ENCODE data around the gene RBM20. TPM values are rescaled to one million over a fixed set of nuclear protein-coding genes. Genes with fewer than 3 reads are reported as not detected.

The RBM20 gene
- polyA plus RNA-seq, 2 of the 4 experiments (the other 2 are of a cell fraction), result 1.5 to 1.8 TPM

DNA sequence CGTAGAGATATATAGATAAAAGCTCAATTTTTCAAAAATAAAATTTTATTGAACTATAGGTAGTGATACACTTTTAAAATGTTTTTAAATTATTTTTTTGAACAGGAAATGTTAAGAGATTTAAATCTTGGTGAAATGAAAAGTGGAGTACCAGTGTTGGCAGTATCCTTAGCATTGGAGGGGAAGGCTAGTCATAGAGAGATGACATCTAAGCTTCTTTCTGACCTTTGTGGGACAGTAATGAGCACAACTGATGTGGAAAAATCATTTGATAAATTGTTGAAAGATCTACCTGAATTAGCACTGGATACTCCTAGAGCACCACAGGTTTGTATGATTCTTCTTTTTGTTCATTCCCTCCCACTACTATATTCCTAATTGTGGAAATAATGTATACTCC lies 243.4 kb downstream of the RBM20 start:
- WGBS (ENCODE audit: missing lambda C conversion rate), result 90% methylated on average over 1 of the region's 1 CpG
- no peak for DNase-seq (ENCODE audit: low read depth in 1 of 2, low spot score in 1 of 2)
- no peak for ATAC-seq
- FAIRE-seq, result no peak
- Histone ChIP-seq H3K27ac (no peak overlapping the region), H3K9me3 (no peaks in the 10 kb centered on the region), H3K4me2 (no peak overlapping the region), H3K4me1 (peaks cover 26% of the 10 kb centered on the region), H3K4me3 (no peak overlapping the region)
- CTCF ChIA-PET, result interaction anchor here (0.7 to 2.5 kb wide), 8 partner anchors 9 to 141 kb away, joined by 3 to 13 read pairs (median 4); no protein-coding TSS in a partner anchor
- TF ChIP-seq GATA3 (IDR thresholded peaks at IDR 0.05; ENCODE audit: borderline replicate concordance) (no peak), RNF2 (IDR thresholded peaks at IDR 0.05; ENCODE audit: borderline replicate concordance, low read depth) (no peak), HOXA7 (CRISPR knock-in tag; IDR thresholded peaks at IDR 0.05) (no peak)
- TF ChIP-seq, protein P1, sequence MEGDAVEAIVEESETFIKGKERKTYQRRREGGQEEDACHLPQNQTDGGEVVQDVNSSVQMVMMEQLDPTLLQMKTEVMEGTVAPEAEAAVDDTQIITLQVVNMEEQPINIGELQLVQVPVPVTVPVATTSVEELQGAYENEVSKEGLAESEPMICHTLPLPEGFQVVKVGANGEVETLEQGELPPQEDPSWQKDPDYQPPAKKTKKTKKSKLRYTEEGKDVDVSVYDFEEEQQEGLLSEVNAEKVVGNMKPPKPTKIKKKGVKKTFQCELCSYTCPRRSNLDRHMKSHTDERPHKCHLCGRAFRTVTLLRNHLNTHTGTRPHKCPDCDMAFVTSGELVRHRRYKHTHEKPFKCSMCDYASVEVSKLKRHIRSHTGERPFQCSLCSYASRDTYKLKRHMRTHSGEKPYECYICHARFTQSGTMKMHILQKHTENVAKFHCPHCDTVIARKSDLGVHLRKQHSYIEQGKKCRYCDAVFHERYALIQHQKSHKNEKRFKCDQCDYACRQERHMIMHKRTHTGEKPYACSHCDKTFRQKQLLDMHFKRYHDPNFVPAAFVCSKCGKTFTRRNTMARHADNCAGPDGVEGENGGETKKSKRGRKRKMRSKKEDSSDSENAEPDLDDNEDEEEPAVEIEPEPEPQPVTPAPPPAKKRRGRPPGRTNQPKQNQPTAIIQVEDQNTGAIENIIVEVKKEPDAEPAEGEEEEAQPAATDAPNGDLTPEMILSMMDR (IDR thresholded peaks at IDR 0.05), result no peak
- TF ChIP-seq, protein P2, sequence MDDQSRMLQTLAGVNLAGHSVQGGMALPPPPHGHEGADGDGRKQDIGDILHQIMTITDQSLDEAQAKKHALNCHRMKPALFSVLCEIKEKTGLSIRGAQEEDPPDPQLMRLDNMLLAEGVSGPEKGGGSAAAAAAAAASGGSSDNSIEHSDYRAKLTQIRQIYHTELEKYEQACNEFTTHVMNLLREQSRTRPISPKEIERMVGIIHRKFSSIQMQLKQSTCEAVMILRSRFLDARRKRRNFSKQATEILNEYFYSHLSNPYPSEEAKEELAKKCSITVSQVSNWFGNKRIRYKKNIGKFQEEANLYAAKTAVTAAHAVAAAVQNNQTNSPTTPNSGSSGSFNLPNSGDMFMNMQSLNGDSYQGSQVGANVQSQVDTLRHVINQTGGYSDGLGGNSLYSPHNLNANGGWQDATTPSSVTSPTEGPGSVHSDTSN (IDR thresholded peaks at IDR 0.05), result no peak
- POLR2A ChIA-PET, result interaction anchor here (1.2 kb wide), 1 partner anchor 31 kb away, joined by 3 read pairs; no protein-coding TSS in a partner anchor

Small RNA genes lying within 50 kb of the gene (small RNA-seq; reads per million reads assigned to genes)
- gene RF00019 (0 reads per million in 6 experiments), gene RN7SKP288 (0 reads per million in 6 experiments), gene RNA5SP327 (0 reads per million in 6 experiments)

Other genes with a start within 250 kb of the RBM20 start
- 152 and 171 TPM in 2 replicates for gene DUSP5, start 146.4 kb upstream of the RBM20 start, polyA plus RNA-seq (2011; rRNA removed)
- 47.9 to 49.3 TPM (median 48.8 TPM) in 3 replicates for gene DUSP5, start 146.4 kb upstream of the RBM20 start, polyA plus RNA-seq (2017; fragmentation: RNase III; extraction: RNeasy Plus Mini Kit Qiagen cat#74134 plus additional on column Dnase treatment)
- 39.2 and 59.5 TPM in 2 replicates for gene SMC3, start 76.6 kb upstream of the RBM20 start, polyA plus RNA-seq (2011; rRNA removed)
- gene SMC3, start 76.6 kb upstream of the RBM20 start, polyA plus RNA-seq (2017; fragmentation: RNase III; extraction: RNeasy Plus Mini Kit Qiagen cat#74134 plus additional on column Dnase treatment), result 60.0 to 60.7 TPM (median 60.5 TPM) in 3 replicates
- 41.9 and 71.4 TPM in 2 replicates for gene PDCD4, start 227.6 kb downstream of the RBM20 start, polyA plus RNA-seq (2011; rRNA removed)
- gene PDCD4, start 227.6 kb downstream of the RBM20 start, polyA plus RNA-seq (2017; fragmentation: RNase III; extraction: RNeasy Plus Mini Kit Qiagen cat#74134 plus additional on column Dnase treatment), result 35.7 to 49.7 TPM (median 42.7 TPM) in 3 replicates

All from A549 (cell line).